Smooth muscle cell (in vitro differentiated cells): ENCODE data around the gene WDR38. TPM values are rescaled to one million over a fixed set of nuclear protein-coding genes. Genes with fewer than 3 reads are reported as not detected.

Experiments used
- DNase-seq: peaks from one replicate; lab custom pipeline; 2025; ENCODE audit not compliant: unreplicated experiment; lab: John Stamatoyannopoulos, UW
- H2AFZ ChIP-seq: fragments of 200-600 bp; sonication (generic); 2 replicates; pipeline ENCODE4 v1.6.0; 2016; ENCODE audit warnings: antibody characterized with exemption, low read depth, mild to moderate bottlenecking
- H3F3A ChIP-seq: fragments of 200-600 bp; sonication (generic); 2 replicates; pipeline ENCODE4 v1.6.0; 2017; ENCODE audit warnings: antibody characterized with exemption, low read depth
- H3K27ac ChIP-seq: fragments of 200-600 bp; sonication (generic); 2 replicates; pipeline ENCODE4 v1.5.1; 2016; ENCODE audit warnings: low read depth, mild to moderate bottlenecking
- H3K27me3 ChIP-seq: fragments of 200-600 bp; sonication (generic); 2 replicates; pipeline ENCODE4 v1.6.1; 2016; ENCODE audit warnings: low read depth, mild to moderate bottlenecking
- H3K36me3 ChIP-seq: fragments of 200-600 bp; sonication (generic); 2 replicates; pipeline ENCODE4 v1.5.1; 2016; ENCODE audit warnings: low read depth
- H3K4me1 ChIP-seq: fragments of 200-600 bp; sonication (generic); 2 replicates; pipeline ENCODE4 v1.5.1; 2016; ENCODE audit warnings: low read depth
- H3K4me2 ChIP-seq: fragments of 200-600 bp; sonication (generic); 2 replicates; pipeline ENCODE4 v1.6.0; 2016; ENCODE audit warnings: mild to moderate bottlenecking
- H3K4me3 ChIP-seq: fragments of 200-600 bp; sonication (generic); 2 replicates; pipeline ENCODE4 v1.5.1; 2016; ENCODE audit warnings: mild to moderate bottlenecking
- H3K79me2 ChIP-seq: fragments of 200-600 bp; sonication (generic); 2 replicates; pipeline ENCODE4 v1.6.0; 2016; ENCODE audit warnings: low read depth, mild to moderate bottlenecking
- H3K9ac ChIP-seq: fragments of 200-600 bp; sonication (generic); 2 replicates; pipeline ENCODE4 v1.6.0; 2016; ENCODE audit warnings: low read depth
- H3K9me3 ChIP-seq: fragments of 200-600 bp; sonication (generic); replicated peaks from 2 replicates; pipeline ENCODE4 v1.5.1; 2016; ENCODE audit warnings: low read depth
- H4K20me1 ChIP-seq: fragments of 200-600 bp; sonication (generic); 2 replicates; pipeline ENCODE4 v1.6.0; 2016; ENCODE audit warnings: low read depth
- WGBS: methylation state at CpG from one replicate; pipeline ENCODE4 v1.1.7; 2016; ENCODE audit warnings: low lambda C conversion rate; 5-methylcytosine and 5-hydroxymethylcytosine counted together
- polyA plus RNA-seq: library from polyadenylated mRNA; unstranded; fragments of >200 nt; fragmentation: Nextera tagmentation; extraction: Ambion mirVana; gene quantifications from 2 replicates; pipeline ENCODE4 v1.2.1, GENCODE V29; 2016
- total RNA-seq: library from RNA; depleted of rRNA; stranded (reverse); fragments of >200 nt; gene quantifications from 2 replicates; pipeline ENCODE4 v1.2.3, GENCODE V29; 2014
- TF ChIP-seq, protein P1 (sequence below): fragments of 200-600 bp; sonication (generic); IDR thresholded peaks from 2 replicates; pipeline ENCODE4 v1.5.1; 2017; ENCODE audit warnings: borderline replicate concordance, mild to moderate bottlenecking, antibody characterized with exemption; ENCODE audit not compliant: insufficient read depth, poor library complexity, severe bottlenecking

WDR38 gene
- total and polyA plus RNA-seq, 2 experiments from 2014 or later = not detected

- WGBS = under 1% methylated on average over 100 of the region's 101 CpGs
- Histone ChIP-seq H3K27me3 (no peaks in the 10 kb centered on the region), H3K4me2 (peak overlapping the region; percentile 100), H3K36me3 (no peaks in the 10 kb centered on the region), H4K20me1 (peaks cover 39% of the 10 kb centered on the region), H3K4me1 (peaks cover 16% of the 10 kb centered on the region), H3K27ac (peak overlapping the region; percentile 99), H3F3A (peaks cover 14% of the 10 kb centered on the region), H3K79me2 (peaks cover 59% of the 10 kb centered on the region), H2AFZ (peak overlapping the region; percentile 88), H3K9me3 (no peaks in the 10 kb centered on the region), H3K4me3 (peak overlapping the region; percentile 93), H3K9ac (peak overlapping the region; percentile 97)
- peak; percentile 58 for DNase-seq
- TF ChIP-seq, protein P1, sequence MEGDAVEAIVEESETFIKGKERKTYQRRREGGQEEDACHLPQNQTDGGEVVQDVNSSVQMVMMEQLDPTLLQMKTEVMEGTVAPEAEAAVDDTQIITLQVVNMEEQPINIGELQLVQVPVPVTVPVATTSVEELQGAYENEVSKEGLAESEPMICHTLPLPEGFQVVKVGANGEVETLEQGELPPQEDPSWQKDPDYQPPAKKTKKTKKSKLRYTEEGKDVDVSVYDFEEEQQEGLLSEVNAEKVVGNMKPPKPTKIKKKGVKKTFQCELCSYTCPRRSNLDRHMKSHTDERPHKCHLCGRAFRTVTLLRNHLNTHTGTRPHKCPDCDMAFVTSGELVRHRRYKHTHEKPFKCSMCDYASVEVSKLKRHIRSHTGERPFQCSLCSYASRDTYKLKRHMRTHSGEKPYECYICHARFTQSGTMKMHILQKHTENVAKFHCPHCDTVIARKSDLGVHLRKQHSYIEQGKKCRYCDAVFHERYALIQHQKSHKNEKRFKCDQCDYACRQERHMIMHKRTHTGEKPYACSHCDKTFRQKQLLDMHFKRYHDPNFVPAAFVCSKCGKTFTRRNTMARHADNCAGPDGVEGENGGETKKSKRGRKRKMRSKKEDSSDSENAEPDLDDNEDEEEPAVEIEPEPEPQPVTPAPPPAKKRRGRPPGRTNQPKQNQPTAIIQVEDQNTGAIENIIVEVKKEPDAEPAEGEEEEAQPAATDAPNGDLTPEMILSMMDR = no peak
Observed at GRCh38 chr9:124868511-124869465, 15.5 kb downstream of the WDR38 start.

- H4K20me1 ChIP-seq = peaks cover 47% of the 10 kb centered on the region
- H3K4me2 ChIP-seq = peak overlapping the region; percentile 100
- no peaks in the 10 kb centered on the region for H3K36me3 ChIP-seq
- TF ChIP-seq, protein P1 = no peak
- peak overlapping the region; percentile 93 for H3K4me3 ChIP-seq
- peak overlapping the region; percentile 97 for H3K9ac ChIP-seq
- H3K27ac ChIP-seq = peak overlapping the region; percentile 99
- H3K9me3 ChIP-seq = no peaks in the 10 kb centered on the region
- no peak for DNase-seq
- no peak overlapping the region for H2AFZ ChIP-seq
- under 1% methylated on average over 36 of the region's 41 CpGs for WGBS
- H3K4me1 ChIP-seq = peaks cover 16% of the 10 kb centered on the region
- H3K27me3 ChIP-seq = no peaks in the 10 kb centered on the region
- peaks cover 66% of the 10 kb centered on the region for H3K79me2 ChIP-seq
- H3F3A ChIP-seq = peaks cover 14% of the 10 kb centered on the region
Observed at GRCh38 chr9:124869466-124869985, 16.3 kb downstream of the WDR38 start.

DNA sequence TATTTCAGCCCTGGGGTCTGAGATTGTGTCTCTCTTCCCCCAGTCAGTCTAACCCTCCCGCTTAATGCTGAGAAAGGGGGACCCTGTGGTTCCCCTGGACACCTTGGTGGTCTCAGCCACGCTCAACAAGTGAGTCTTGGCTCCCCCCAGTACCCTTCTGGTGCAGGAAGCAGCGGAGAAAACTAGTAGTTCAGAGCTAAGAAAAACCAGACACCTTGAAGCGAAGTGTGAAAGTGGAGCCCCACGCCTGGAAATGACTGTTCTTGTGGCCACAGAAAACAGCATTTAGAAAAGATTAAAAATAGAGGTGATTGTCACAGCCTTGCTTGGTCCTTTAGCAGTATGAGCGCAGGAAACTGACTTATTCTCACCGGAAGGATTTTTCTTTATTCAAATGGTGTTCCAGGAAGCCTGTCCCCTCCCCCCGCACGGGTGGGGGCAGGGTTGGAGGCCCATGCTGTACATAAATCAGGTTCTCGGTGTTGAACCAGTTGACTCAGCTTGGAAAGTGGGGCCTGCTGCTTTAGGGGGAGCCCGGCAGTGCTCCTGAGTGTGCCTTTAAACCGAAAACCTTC lies 16.8 kb downstream of the WDR38 start:
- TF ChIP-seq, protein P1 = no peak
- DNase-seq = no peak
- WGBS = 10% methylated on average over 12 of the region's 12 CpGs

More for the DNA sequence above, 16.8 kb downstream of the WDR38 start:
- H3K27ac ChIP-seq = peak overlapping the region; percentile 99
- peaks cover 14% of the 10 kb centered on the region for H3F3A ChIP-seq
- peaks cover 72% of the 10 kb centered on the region for H3K79me2 ChIP-seq
- H4K20me1 ChIP-seq = peaks cover 52% of the 10 kb centered on the region
- H3K36me3 ChIP-seq = no peaks in the 10 kb centered on the region
- peaks cover 16% of the 10 kb centered on the region for H3K4me1 ChIP-seq
- peak overlapping the region; percentile 11 for H2AFZ ChIP-seq
- no peaks in the 10 kb centered on the region for H3K27me3 ChIP-seq
- H3K9me3 ChIP-seq = no peaks in the 10 kb centered on the region
- H3K4me2 ChIP-seq = peak overlapping the region; percentile 100
- H3K9ac ChIP-seq = peak overlapping the region; percentile 97
- H3K4me3 ChIP-seq = peak overlapping the region; percentile 93
